Upper lobe of left lung (tissue), 4 donors: ENCODE measurements around the gene CLDN14.

Source experiments
- CTCF ChIP-seq, 6 experiments: fragments of 450-650 bp in 4 of 6; fragments of 200-600 bp in 2 of 6; sonication (generic) in 2 of 6; IDR thresholded peaks; one replicate each; pipeline ENCODE4 v1.5.1; 2016 to 2019; ENCODE audit warnings: antibody characterized with exemption in 6 of 6
- EP300 ChIP-seq, 4 donors: sonication (generic); formaldehyde crosslinking; IDR thresholded peaks; one replicate each; pipeline ENCODE4 v1.5.1; 2017; ENCODE audit warnings: antibody characterized with exemption in 4 of 4, control low read depth in 2 of 4
- POLR2A ChIP-seq, 4 donors: fragments of 450-650 bp; IDR thresholded peaks; one replicate each; pipeline ENCODE4 v1.5.1; 2016 to 2017; ENCODE audit warnings: antibody characterized with exemption in 4 of 4, mild to moderate bottlenecking in 2 of 4
- POLR2AphosphoS5 ChIP-seq, 2 donors: sonication (generic); formaldehyde crosslinking; IDR thresholded peaks; one replicate each; pipeline ENCODE4 v1.5.1; 2017; ENCODE audit warnings: antibody characterized with exemption in 2 of 2

GRCh38 chr21:36485476-36485875 is 5.6 kb upstream of the CLDN14 start:
- TF ChIP-seq CTCF (IDR thresholded peaks at IDR 0.05) = no peak
- no peak for TF ChIP-seq POLR2AphosphoS5 (IDR thresholded peaks at IDR 0.05)
- TF ChIP-seq EP300 (IDR thresholded peaks at IDR 0.05) = no peak
- TF ChIP-seq POLR2A (IDR thresholded peaks at IDR 0.05) = no peak
